H1 (cell line): Measurements from ENCODE around the gene ZFYVE19.

Experiments
- ATF2 ChIP-seq: IDR thresholded peaks from 2 replicates; pipeline ENCODE4 v1.6.1; 2012; ENCODE audit warnings: low read length, inconsistent platforms
- CHD2 ChIP-seq: IDR thresholded peaks from 2 replicates; pipeline ENCODE4 v1.6.1; 2012; ENCODE audit warnings: low read length, improper control_type of control experiment
- CTBP2 ChIP-seq: IDR thresholded peaks from 2 replicates; pipeline ENCODE4 v1.7.0; 2011; ENCODE audit warnings: borderline replicate concordance, mild to moderate bottlenecking, moderate library complexity, mixed read lengths, low read length; ENCODE audit not compliant: insufficient read depth, insufficient read length
- EGR1 ChIP-seq: IDR thresholded peaks from 2 replicates; pipeline ENCODE4 v1.6.1; 2011; ENCODE audit warnings: low read depth, low read length, borderline replicate concordance
- EZH2 ChIP-seq: fragments of 200-600 bp; sonication (generic); IDR thresholded peaks from 2 replicates; pipeline ENCODE4 v1.7.1; 2012; ENCODE audit warnings: low read depth, mild to moderate bottlenecking, moderate library complexity, low read length, inconsistent platforms; ENCODE audit not compliant: severe bottlenecking
- JUN ChIP-seq: IDR thresholded peaks from 2 replicates; pipeline ENCODE4 v1.6.1; 2011; ENCODE audit warnings: low read depth, mild to moderate bottlenecking, improper control_type of control experiment, low read length
- MAFK ChIP-seq: IDR thresholded peaks from 2 replicates; pipeline ENCODE4 v1.6.1; 2012; ENCODE audit warnings: low read depth, mild to moderate bottlenecking, improper control_type of control experiment, low read length
- NRF1 ChIP-seq: IDR thresholded peaks from 2 replicates; pipeline ENCODE4 v1.6.1; 2011; ENCODE audit warnings: mild to moderate bottlenecking, low read depth, low read length, improper control_type of control experiment
- RNF2 ChIP-seq: fragments of 200-900, 300-1000 bp; sonication (generic); IDR thresholded peaks from 2 replicates; pipeline ENCODE4 v1.7.1; 2016; ENCODE audit warnings: borderline replicate concordance, low read depth, mild to moderate bottlenecking, antibody characterized with exemption, low read length; ENCODE audit not compliant: poor library complexity, severe bottlenecking; ENCODE audit errors: missing control alignments
- SIX5 ChIP-seq: IDR thresholded peaks from 2 replicates; pipeline ENCODE4 v1.6.1; 2011; ENCODE audit warnings: mild to moderate bottlenecking, low read depth, low read length
- SP2 ChIP-seq: IDR thresholded peaks from 2 replicates; pipeline ENCODE4 v1.6.1; 2012; ENCODE audit warnings: mild to moderate bottlenecking, low read length, inconsistent platforms
- USF2 ChIP-seq: IDR thresholded peaks from 2 replicates; pipeline ENCODE4 v1.6.1; 2011; ENCODE audit warnings: low read length, improper control_type of control experiment
- ZNF274 ChIP-seq: IDR thresholded peaks from 2 replicates; pipeline ENCODE4 v1.7.0; 2012; ENCODE audit warnings: low read length, borderline replicate concordance; ENCODE audit errors: extremely low read depth
- TF ChIP-seq, protein P1 (sequence below), 3 experiments: IDR thresholded peaks; 1 replicate in 2 of 3; 2 replicates in 1 of 3; pipeline versions ENCODE4 v1.5.1 to v1.6.1; 2011; ENCODE audit warnings: low read length in 3 of 3, mild to moderate bottlenecking in 3 of 3, inconsistent platforms in 2 of 3, low read depth in 1 of 3, moderate library complexity in 1 of 3; ENCODE audit not compliant: insufficient read depth in 1 of 3; ENCODE audit errors: control extremely low read depth in 1 of 3

DNA sequence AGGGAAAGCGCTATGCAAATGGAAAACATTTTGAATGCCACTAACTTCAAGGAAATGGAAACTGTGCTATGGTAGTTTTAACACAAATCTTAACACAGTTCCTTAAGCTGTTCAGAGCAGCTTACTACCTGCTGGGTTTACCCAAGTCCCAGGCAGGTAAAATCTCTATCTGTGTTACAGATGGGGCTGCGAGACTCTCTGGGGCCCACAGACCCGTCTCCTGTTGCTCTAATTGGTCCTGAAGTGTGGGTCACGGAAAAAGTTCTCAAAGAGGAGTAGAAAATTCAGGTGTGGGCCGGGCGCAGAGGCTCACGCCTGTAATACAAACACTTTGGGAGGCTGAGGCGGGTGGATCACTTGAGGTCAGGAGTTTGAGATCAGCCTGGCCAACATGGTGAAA lies 16.9 kb upstream of the ZFYVE19 start:
- TF ChIP-seq CHD2 (no peak), MAFK (no peak), SIX5 (no peak), NRF1 (no peak), EZH2 (no peak), SP2 (no peak), CTBP2 (no peak), ZNF274 (no peak), EGR1 (no peak), ATF2 (no peak), JUN (no peak), USF2 (no peak), RNF2 (no peak)
- TF ChIP-seq, protein P1, sequence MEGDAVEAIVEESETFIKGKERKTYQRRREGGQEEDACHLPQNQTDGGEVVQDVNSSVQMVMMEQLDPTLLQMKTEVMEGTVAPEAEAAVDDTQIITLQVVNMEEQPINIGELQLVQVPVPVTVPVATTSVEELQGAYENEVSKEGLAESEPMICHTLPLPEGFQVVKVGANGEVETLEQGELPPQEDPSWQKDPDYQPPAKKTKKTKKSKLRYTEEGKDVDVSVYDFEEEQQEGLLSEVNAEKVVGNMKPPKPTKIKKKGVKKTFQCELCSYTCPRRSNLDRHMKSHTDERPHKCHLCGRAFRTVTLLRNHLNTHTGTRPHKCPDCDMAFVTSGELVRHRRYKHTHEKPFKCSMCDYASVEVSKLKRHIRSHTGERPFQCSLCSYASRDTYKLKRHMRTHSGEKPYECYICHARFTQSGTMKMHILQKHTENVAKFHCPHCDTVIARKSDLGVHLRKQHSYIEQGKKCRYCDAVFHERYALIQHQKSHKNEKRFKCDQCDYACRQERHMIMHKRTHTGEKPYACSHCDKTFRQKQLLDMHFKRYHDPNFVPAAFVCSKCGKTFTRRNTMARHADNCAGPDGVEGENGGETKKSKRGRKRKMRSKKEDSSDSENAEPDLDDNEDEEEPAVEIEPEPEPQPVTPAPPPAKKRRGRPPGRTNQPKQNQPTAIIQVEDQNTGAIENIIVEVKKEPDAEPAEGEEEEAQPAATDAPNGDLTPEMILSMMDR (IDR thresholded peaks at IDR 0.05; ENCODE audit: control extremely low read depth in 1 of 3, insufficient read depth in 1 of 3, low read depth in 1 of 3, low read length in 3 of 3), result no peak
